CD4-positive, CD25-positive, alpha-beta regulatory T cell (primary cell): ENCODE results near the gene FBXO34. TPM values are rescaled to one million over a fixed set of nuclear protein-coding genes. Genes with fewer than 3 reads are reported as not detected.

ENCODE experiments used
- ATAC-seq, 2 donors: fragments of 150-1000 bp; cut with Tn5 transposase; one replicate each; pipeline ENCODE4 v1.10.0; 2021; ENCODE audit warnings: low read depth in 2 of 2, moderate number of reproducible peaks in 2 of 2, moderate library complexity in 1 of 2
- DNase-seq, 3 donors: peaks; one replicate each; pipeline versions ENCODE4 v3.0.0 to v3.0.0-alpha.2; 2012 to 2022; ENCODE audit warnings: mixed read lengths in 1 of 3
- H3K27ac ChIP-seq: one replicate; pipeline ENCODE4 v1.7.0; 2013; ENCODE audit warnings: mild to moderate bottlenecking, low read length; ENCODE audit not compliant: insufficient read depth, poor library complexity, severe bottlenecking
- H3K27me3 ChIP-seq: one replicate; pipeline ENCODE4 v1.7.0; 2013; ENCODE audit warnings: low read length; ENCODE audit not compliant: control insufficient read depth, insufficient read depth
- H3K36me3 ChIP-seq: one replicate; pipeline ENCODE4 v1.7.0; 2013; ENCODE audit warnings: mild to moderate bottlenecking, low read length, moderate library complexity; ENCODE audit not compliant: control insufficient read depth, insufficient read depth
- H3K4me1 ChIP-seq: 2 replicates; pipeline ENCODE4 v1.7.0; 2013; ENCODE audit warnings: mild to moderate bottlenecking, low read length; ENCODE audit not compliant: insufficient read depth, control insufficient read depth, poor library complexity, severe bottlenecking
- H3K4me3 ChIP-seq: one replicate; pipeline ENCODE4 v1.7.0; 2013; ENCODE audit warnings: low read depth, mild to moderate bottlenecking, low read length, moderate library complexity
- H3K9me3 ChIP-seq, 2 experiments: 1 replicate in 1 of 2; 2 replicates in 1 of 2; pipeline ENCODE4 v1.7.0; 2013; ENCODE audit warnings: low read length in 2 of 2, mild to moderate bottlenecking in 1 of 2, moderate library complexity in 1 of 2; ENCODE audit not compliant: control insufficient read depth in 2 of 2
- H3K27ac Mint-ChIP-seq, 3 donors: one replicate each; pipeline ENCODE4 v1.8.0; 2020 to 2022; ENCODE audit warnings: mild to moderate bottlenecking in 3 of 3, mixed read lengths in 3 of 3, moderate library complexity in 2 of 3
- H3K27me3 Mint-ChIP-seq: one replicate; pipeline ENCODE4 v1.8.0; 2022; ENCODE audit warnings: mild to moderate bottlenecking, mixed read lengths
- H3K36me3 Mint-ChIP-seq: one replicate; pipeline ENCODE4 v1.8.0; 2020; ENCODE audit warnings: mixed read lengths
- H3K4me1 Mint-ChIP-seq, 4 donors: one replicate each; pipeline ENCODE4 v1.8.0; 2020 to 2022; ENCODE audit warnings: mixed read lengths in 4 of 4, mild to moderate bottlenecking in 1 of 4
- H3K4me3 Mint-ChIP-seq, 4 donors: one replicate each; pipeline ENCODE4 v1.8.0; 2020 to 2022; ENCODE audit warnings: mild to moderate bottlenecking in 4 of 4, mixed read lengths in 4 of 4, moderate library complexity in 3 of 4
- H3K9me3 Mint-ChIP-seq, 7 donors: one replicate each; pipeline ENCODE4 v1.8.0; 2020 to 2022; ENCODE audit warnings: mixed read lengths in 7 of 7, mild to moderate bottlenecking in 3 of 7, moderate library complexity in 2 of 7
- polyA plus RNA-seq, 4 donors: library from polyadenylated mRNA; unstranded; fragments of 300-500 nt; fragmentation: Illumina TruSeq; gene quantifications; one replicate each; pipeline ENCODE4 v1.2.3, GENCODE V29; 2021
- total RNA-seq: library from RNA; stranded (reverse); gene quantifications from one replicate; pipeline ENCODE4 v1.2.3, GENCODE V29; 2022

The FBXO34 gene
- total and polyA plus RNA-seq, 5 donors from 2014 or later = 28.8 to 41.6 (median 32.4) TPM

GRCh38 chr14:55401751-55402150 is 130.5 kb downstream of the FBXO34 start:
- no peaks in the 10 kb centered on the region for H3K27me3 Mint-ChIP-seq
- no peak overlapping the region for H3K27ac ChIP-seq
- DNase-seq (no peak), ATAC-seq (no peak)
- H3K4me1 ChIP-seq = no peaks in the 10 kb centered on the region
- peaks cover 13% of the 10 kb centered on the region for H3K36me3 Mint-ChIP-seq
- H3K27me3 ChIP-seq = no peaks in the 10 kb centered on the region
- H3K36me3 ChIP-seq = peaks cover 9% of the 10 kb centered on the region
- H3K9me3 Mint-ChIP-seq = no peaks in the 10 kb centered on the region
- H3K4me3 ChIP-seq = no peak overlapping the region
- peaks cover 36 to 51% (median 43%) of the 10 kb centered on the region in 4 donors for H3K4me1 Mint-ChIP-seq
- H3K27ac Mint-ChIP-seq = peak overlapping the region in 1 of 3 donors; percentile 9
- no peaks in the 10 kb centered on the region for H3K9me3 ChIP-seq
- H3K4me3 Mint-ChIP-seq = no peak overlapping the region

Other genes starting within 250 kb of the FBXO34 start
- gene WDHD1, start 244.3 kb upstream of the FBXO34 start, total RNA-seq = 4.7 TPM
- gene WDHD1, start 244.3 kb upstream of the FBXO34 start, polyA plus RNA-seq = 1 to 10 TPM; 1.7 to 3.3 (median 3.0) TPM
- 28.5 TPM for gene SOCS4, start 244.2 kb upstream of the FBXO34 start, total RNA-seq
- gene SOCS4, start 244.2 kb upstream of the FBXO34 start, polyA plus RNA-seq = 1 to 10 TPM; 2.5 to 3.8 (median 2.7) TPM
- 193 TPM for gene MAPK1IP1L, start 219.8 kb upstream of the FBXO34 start, total RNA-seq
- 100 to 1,000 TPM in 2 of 4 donors, 10 to 100 TPM in 2; 97.1 to 129 (median 101) TPM for gene MAPK1IP1L, start 219.8 kb upstream of the FBXO34 start, polyA plus RNA-seq
- 58.6 TPM for gene LGALS3, start 142.2 kb upstream of the FBXO34 start, total RNA-seq
- gene LGALS3, start 142.2 kb upstream of the FBXO34 start, polyA plus RNA-seq = 100 to 1,000 TPM; 163 to 313 (median 194) TPM
- 0.67 TPM for gene DLGAP5, start 79.8 kb upstream of the FBXO34 start, total RNA-seq
- 1 to 10 TPM; 1.2 to 4.1 (median 2.1) TPM for gene DLGAP5, start 79.8 kb upstream of the FBXO34 start, polyA plus RNA-seq
- 19.0 TPM for gene ATG14, start 140.4 kb downstream of the FBXO34 start, total RNA-seq
- gene ATG14, start 140.4 kb downstream of the FBXO34 start, polyA plus RNA-seq = 1 to 10 TPM; 5.8 to 9.3 (median 5.9) TPM
- gene TBPL2, start 169.2 kb downstream of the FBXO34 start, total RNA-seq = not detected
- not detected for gene TBPL2, start 169.2 kb downstream of the FBXO34 start, polyA plus RNA-seq